22Rv1 (cell line): Measurements from ENCODE around the gene SHCBP1.

Source experiments
- ZFX ChIP-seq: fragments of 450-650 bp; IDR thresholded peaks from 2 replicates; pipeline ENCODE4 v1.6.1; 2017; ENCODE audit warnings: antibody characterized with exemption, borderline replicate concordance
- TF ChIP-seq, protein P1 (sequence below): fragments of 450-650 bp; IDR thresholded peaks from 2 replicates; pipeline ENCODE4 v1.5.1; 2017; ENCODE audit warnings: mild to moderate bottlenecking

- TF ChIP-seq, protein P1, sequence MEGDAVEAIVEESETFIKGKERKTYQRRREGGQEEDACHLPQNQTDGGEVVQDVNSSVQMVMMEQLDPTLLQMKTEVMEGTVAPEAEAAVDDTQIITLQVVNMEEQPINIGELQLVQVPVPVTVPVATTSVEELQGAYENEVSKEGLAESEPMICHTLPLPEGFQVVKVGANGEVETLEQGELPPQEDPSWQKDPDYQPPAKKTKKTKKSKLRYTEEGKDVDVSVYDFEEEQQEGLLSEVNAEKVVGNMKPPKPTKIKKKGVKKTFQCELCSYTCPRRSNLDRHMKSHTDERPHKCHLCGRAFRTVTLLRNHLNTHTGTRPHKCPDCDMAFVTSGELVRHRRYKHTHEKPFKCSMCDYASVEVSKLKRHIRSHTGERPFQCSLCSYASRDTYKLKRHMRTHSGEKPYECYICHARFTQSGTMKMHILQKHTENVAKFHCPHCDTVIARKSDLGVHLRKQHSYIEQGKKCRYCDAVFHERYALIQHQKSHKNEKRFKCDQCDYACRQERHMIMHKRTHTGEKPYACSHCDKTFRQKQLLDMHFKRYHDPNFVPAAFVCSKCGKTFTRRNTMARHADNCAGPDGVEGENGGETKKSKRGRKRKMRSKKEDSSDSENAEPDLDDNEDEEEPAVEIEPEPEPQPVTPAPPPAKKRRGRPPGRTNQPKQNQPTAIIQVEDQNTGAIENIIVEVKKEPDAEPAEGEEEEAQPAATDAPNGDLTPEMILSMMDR, result no peak
- TF ChIP-seq ZFX, result no peak
These were observed at the start of gene SHCBP1 for GRCh38 chr16:46621006-46621933.
